Neural cell (in vitro differentiated cells): ENCODE measurements around the gene PLXDC2. TPM values are rescaled to one million over a fixed set of nuclear protein-coding genes. Genes with fewer than 3 reads are reported as not detected.

Experiments
- H2AFZ ChIP-seq: fragments of 200-600, 300-800 bp; sonication (generic), shearing (Covaris generic); 2 replicates; pipeline ENCODE4 v1.6.0; 2014; ENCODE audit warnings: low read depth, mild to moderate bottlenecking, antibody characterized with exemption, low read length, moderate library complexity
- H3F3A ChIP-seq: fragments of 200-600 bp; shearing (Covaris generic); 2 replicates; pipeline ENCODE4 v1.6.1; 2016; ENCODE audit warnings: mild to moderate bottlenecking, moderate library complexity, mixed read lengths, antibody characterized with exemption, low read length; ENCODE audit not compliant: insufficient read depth, poor library complexity, severe bottlenecking
- H3K27ac ChIP-seq: fragments of 200-600, 300-800 bp; sonication (generic), shearing (Covaris generic); 2 replicates; pipeline ENCODE4 v1.5.1; 2014; ENCODE audit warnings: mild to moderate bottlenecking, low read length, moderate library complexity
- H3K27me3 ChIP-seq: fragments of 300-800, 200-600 bp; sonication (generic), shearing (Covaris generic); 2 replicates; pipeline ENCODE4 v1.6.0; 2014; ENCODE audit warnings: mild to moderate bottlenecking, low read depth, low read length, moderate library complexity; ENCODE audit not compliant: insufficient read depth
- H3K36me3 ChIP-seq: fragments of 300-800, 200-600 bp; sonication (generic), shearing (Covaris generic); 2 replicates; pipeline ENCODE4 v1.5.1; 2014; ENCODE audit warnings: mild to moderate bottlenecking, antibody characterized with exemption, low read length, moderate library complexity; ENCODE audit not compliant: insufficient read depth
- H3K4me2 ChIP-seq: fragments of 300-800, 200-600 bp; sonication (generic), shearing (Covaris generic); 2 replicates; pipeline ENCODE4 v1.6.0; 2014; ENCODE audit warnings: mild to moderate bottlenecking, low read length
- H3K4me3 ChIP-seq: fragments of 300-800, 200-600 bp; sonication (generic), shearing (Covaris generic); 2 replicates; pipeline ENCODE4 v1.5.1; 2014; ENCODE audit warnings: mild to moderate bottlenecking, low read length, moderate library complexity
- H3K79me2 ChIP-seq: fragments of 200-600 bp; shearing (Covaris generic); replicated peaks from 2 replicates; pipeline ENCODE4 v1.6.0; 2014; ENCODE audit warnings: mild to moderate bottlenecking, low read length, moderate library complexity; ENCODE audit not compliant: insufficient read depth
- H3K9ac ChIP-seq: fragments of 300-800, 200-600 bp; sonication (generic), shearing (Covaris generic); 2 replicates; pipeline ENCODE4 v1.6.1; 2016; ENCODE audit warnings: mild to moderate bottlenecking, low read length, mixed read lengths
- H3K9me2 ChIP-seq: fragments of 200-600 bp; shearing (Covaris generic); 2 replicates; pipeline ENCODE4 v1.6.1; 2016; ENCODE audit warnings: mild to moderate bottlenecking, low read length, mixed read lengths; ENCODE audit not compliant: insufficient read depth
- H3K9me3 ChIP-seq: fragments of 200-600, 300-800 bp; sonication (generic), shearing (Covaris generic); 2 replicates; pipeline ENCODE4 v1.6.1; 2016; ENCODE audit warnings: mild to moderate bottlenecking, mixed run types, low read length, moderate library complexity, mixed read lengths
- H4K20me1 ChIP-seq: fragments of 200-600 bp; shearing (Covaris generic); 2 replicates; pipeline ENCODE4 v1.6.1; 2016; ENCODE audit warnings: mild to moderate bottlenecking, mixed run types; ENCODE audit not compliant: insufficient read depth
- CTCF ChIP-seq: fragments of 450-650 bp; IDR thresholded peaks from 2 replicates; pipeline ENCODE4 v1.5.1; 2014; ENCODE audit warnings: antibody characterized with exemption, mild to moderate bottlenecking, moderate library complexity; ENCODE audit not compliant: poor library complexity, severe bottlenecking
- EP300 ChIP-seq: fragments of 450-650 bp; conservative IDR thresholded peaks from 2 replicates; pipeline ENCODE4 v1.6.1; 2014; ENCODE audit warnings: antibody characterized with exemption, mild to moderate bottlenecking, moderate library complexity; ENCODE audit not compliant: poor library complexity, severe bottlenecking
- EZH2 ChIP-seq: fragments of 200-600, 300-800 bp; shearing (Covaris generic), sonication (generic); IDR thresholded peaks from 2 replicates; pipeline ENCODE4 v1.6.1; 2014; ENCODE audit warnings: antibody characterized with exemption, low read length, borderline replicate concordance, mild to moderate bottlenecking; ENCODE audit not compliant: insufficient read depth, poor library complexity, severe bottlenecking
- MXI1 ChIP-seq: fragments of 450-650 bp; conservative IDR thresholded peaks from 2 replicates; pipeline ENCODE4 v1.6.1; 2014; ENCODE audit warnings: antibody characterized with exemption, mild to moderate bottlenecking; ENCODE audit not compliant: poor library complexity, severe bottlenecking
- POLR2AphosphoS5 ChIP-seq: IDR thresholded peaks from 2 replicates; pipeline ENCODE4 v1.6.1; 2012
- RAD21 ChIP-seq: fragments of 450-650 bp; conservative IDR thresholded peaks from 2 replicates; pipeline ENCODE4 v1.6.1; 2014; ENCODE audit warnings: antibody characterized with exemption, mild to moderate bottlenecking, moderate library complexity
- REST ChIP-seq: IDR thresholded peaks from 2 replicates; pipeline ENCODE4 v1.6.1; 2012; ENCODE audit warnings: borderline replicate concordance
- SMC3 ChIP-seq: fragments of 450-650 bp; conservative IDR thresholded peaks from 2 replicates; pipeline ENCODE4 v1.6.1; 2014; ENCODE audit warnings: antibody characterized with exemption, mild to moderate bottlenecking, moderate library complexity; ENCODE audit not compliant: poor library complexity
- TAF1 ChIP-seq: IDR thresholded peaks from 2 replicates; pipeline ENCODE4 v1.6.1; 2012; ENCODE audit warnings: low read depth
- polyA plus RNA-seq: library from polyadenylated mRNA; depleted of rRNA; stranded (reverse); fragments of >200 nt; gene quantifications from 2 replicates; pipeline ENCODE4 v1.2.3, GENCODE V29; 2014

The PLXDC2 gene
- polyA plus RNA-seq, 1 donor from 2014 or later = 2.3 TPM

- TF ChIP-seq EP300 = no peak
- TF ChIP-seq POLR2AphosphoS5 = no peak
- TF ChIP-seq CTCF = no peak
- no peak for TF ChIP-seq MXI1
- no peak for TF ChIP-seq EZH2
- TF ChIP-seq REST = no peak
- no peak for TF ChIP-seq SMC3
- no peak for TF ChIP-seq TAF1
- TF ChIP-seq RAD21 = no peak
- Histone ChIP-seq H3K4me2 (no peak overlapping the region), H3K79me2 (no peaks in the 10 kb centered on the region), H3K9me3 (peaks cover under 1% of the 10 kb centered on the region), H3K27me3 (no peaks in the 10 kb centered on the region), H3K9me2 (no peaks in the 10 kb centered on the region), H3K9ac (no peak overlapping the region), H3K27ac (no peak overlapping the region), H2AFZ (no peak overlapping the region), H3K4me3 (no peak overlapping the region), H3K36me3 (no peaks in the 10 kb centered on the region), H3F3A (no peaks in the 10 kb centered on the region), H4K20me1 (no peaks in the 10 kb centered on the region)
Measured at GRCh38 chr10:20128811-20129210, 312.6 kb downstream of the PLXDC2 start.

GRCh38 chr10:20132816-20133215 lies 316.6 kb downstream of the PLXDC2 start:
- Histone ChIP-seq H3F3A (no peaks in the 10 kb centered on the region), H2AFZ (no peak overlapping the region), H3K4me3 (no peak overlapping the region), H3K27ac (no peak overlapping the region), H3K4me2 (no peak overlapping the region), H3K9me2 (no peaks in the 10 kb centered on the region), H4K20me1 (no peaks in the 10 kb centered on the region), H3K9me3 (peaks cover 9% of the 10 kb centered on the region), H3K9ac (no peak overlapping the region), H3K36me3 (no peaks in the 10 kb centered on the region), H3K79me2 (no peaks in the 10 kb centered on the region), H3K27me3 (no peaks in the 10 kb centered on the region)
- TF ChIP-seq CTCF (no peak), TAF1 (no peak), EP300 (no peak), SMC3 (no peak), RAD21 (no peak), EZH2 (no peak), REST (no peak), POLR2AphosphoS5 (no peak), MXI1 (no peak)
